ENCODE measurements around the gene DCAF6. TPM values are rescaled to one million over a fixed set of nuclear protein-coding genes. Genes with fewer than 3 reads are reported as not detected.

DCAF6 gene
- total RNA-seq, 2 donors from 2014 or later, result 47.2 to 76.7 TPM

DNA sequence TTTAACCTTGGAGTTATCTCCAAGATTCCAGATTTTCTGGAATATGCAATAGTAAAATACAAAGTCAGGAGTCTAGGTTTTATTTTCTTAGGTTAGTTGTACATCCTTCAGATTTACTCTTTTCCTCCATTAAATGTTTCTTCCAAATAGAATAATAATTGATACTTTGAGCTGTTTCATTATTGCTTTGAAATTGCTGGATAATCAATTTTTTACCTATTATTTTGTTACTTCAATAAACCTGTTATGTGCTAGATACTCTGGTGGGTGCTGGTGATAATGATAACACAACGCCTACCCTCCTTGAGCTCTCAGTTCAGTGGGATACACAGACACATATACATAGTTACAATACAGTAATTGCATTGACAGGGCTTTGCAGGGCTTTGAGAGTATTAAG lies 120.9 kb downstream of the DCAF6 start:
- no peaks in the 10 kb centered on the region for H3K27me3 ChIP-seq (replicated peaks; ENCODE audit: insufficient read depth)
- no peaks in the 10 kb centered on the region for H3K9me3 ChIP-seq
- peaks cover 3% of the 10 kb centered on the region for H3K36me3 ChIP-seq
- no peak for DNase-seq (ENCODE audit: low spot score)
- no peak for ATAC-seq (ENCODE audit: insufficient number of reproducible peaks, low FRiP score, low read depth)
- H3K4me1 ChIP-seq (ENCODE audit: control insufficient read depth in 1 of 2, low read depth in 2 of 2), result peaks cover 0 to 8% of the 10 kb centered on the region in 2 donors
- H3K27ac ChIP-seq, result no peak overlapping the region
- H3K4me3 ChIP-seq, result no peak overlapping the region
- TF ChIP-seq, protein P1, sequence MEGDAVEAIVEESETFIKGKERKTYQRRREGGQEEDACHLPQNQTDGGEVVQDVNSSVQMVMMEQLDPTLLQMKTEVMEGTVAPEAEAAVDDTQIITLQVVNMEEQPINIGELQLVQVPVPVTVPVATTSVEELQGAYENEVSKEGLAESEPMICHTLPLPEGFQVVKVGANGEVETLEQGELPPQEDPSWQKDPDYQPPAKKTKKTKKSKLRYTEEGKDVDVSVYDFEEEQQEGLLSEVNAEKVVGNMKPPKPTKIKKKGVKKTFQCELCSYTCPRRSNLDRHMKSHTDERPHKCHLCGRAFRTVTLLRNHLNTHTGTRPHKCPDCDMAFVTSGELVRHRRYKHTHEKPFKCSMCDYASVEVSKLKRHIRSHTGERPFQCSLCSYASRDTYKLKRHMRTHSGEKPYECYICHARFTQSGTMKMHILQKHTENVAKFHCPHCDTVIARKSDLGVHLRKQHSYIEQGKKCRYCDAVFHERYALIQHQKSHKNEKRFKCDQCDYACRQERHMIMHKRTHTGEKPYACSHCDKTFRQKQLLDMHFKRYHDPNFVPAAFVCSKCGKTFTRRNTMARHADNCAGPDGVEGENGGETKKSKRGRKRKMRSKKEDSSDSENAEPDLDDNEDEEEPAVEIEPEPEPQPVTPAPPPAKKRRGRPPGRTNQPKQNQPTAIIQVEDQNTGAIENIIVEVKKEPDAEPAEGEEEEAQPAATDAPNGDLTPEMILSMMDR (IDR thresholded peaks at IDR 0.05), result no peak

GRCh38 chr1:168057921-168058320 lies 121.4 kb downstream of the DCAF6 start:
- Histone ChIP-seq H3K4me3 (no peak overlapping the region), H3K27ac (no peak overlapping the region), H3K36me3 (peaks cover 3% of the 10 kb centered on the region), H3K4me1 (ENCODE audit: control insufficient read depth in 1 of 2, low read depth in 2 of 2) (peaks cover 0 to 8% of the 10 kb centered on the region in 2 donors), H3K27me3 (replicated peaks; ENCODE audit: insufficient read depth) (no peaks in the 10 kb centered on the region), H3K9me3 (no peaks in the 10 kb centered on the region)
- ATAC-seq (ENCODE audit: insufficient number of reproducible peaks, low FRiP score, low read depth) (no peak), DNase-seq (ENCODE audit: low spot score) (no peak)
- TF ChIP-seq, protein P1 (IDR thresholded peaks at IDR 0.05), result no peak

DNA sequence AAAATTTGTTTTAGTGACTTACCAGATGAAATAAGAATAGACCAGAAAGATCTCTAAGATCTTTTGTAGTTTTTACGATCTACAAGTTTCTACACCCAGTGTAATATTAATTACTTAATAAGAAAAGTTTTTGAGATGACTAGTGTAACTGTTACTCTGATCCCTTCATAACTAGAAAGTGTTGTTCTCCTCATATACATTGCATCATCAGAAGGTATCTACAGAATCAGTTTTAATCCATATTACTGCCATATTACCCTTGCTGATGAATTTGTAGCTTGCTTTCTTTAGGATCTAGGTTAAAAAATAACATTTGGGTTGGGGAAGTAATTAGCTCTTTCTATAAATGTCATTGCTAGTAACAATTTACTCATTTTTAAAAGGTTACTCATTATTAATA lies 127.7 kb downstream of the DCAF6 start:
- Histone ChIP-seq H3K36me3 (peaks cover 15% of the 10 kb centered on the region), H3K9me3 (no peaks in the 10 kb centered on the region), H3K27me3 (replicated peaks; ENCODE audit: insufficient read depth) (no peaks in the 10 kb centered on the region), H3K4me1 (ENCODE audit: control insufficient read depth in 1 of 2, low read depth in 2 of 2) (no peaks in the 10 kb centered on the region), H3K27ac (no peak overlapping the region), H3K4me3 (no peak overlapping the region)
- TF ChIP-seq, protein P1 (IDR thresholded peaks at IDR 0.05), result no peak
- DNase-seq (ENCODE audit: low spot score) (no peak), ATAC-seq (ENCODE audit: insufficient number of reproducible peaks, low FRiP score, low read depth) (no peak)

DNA sequence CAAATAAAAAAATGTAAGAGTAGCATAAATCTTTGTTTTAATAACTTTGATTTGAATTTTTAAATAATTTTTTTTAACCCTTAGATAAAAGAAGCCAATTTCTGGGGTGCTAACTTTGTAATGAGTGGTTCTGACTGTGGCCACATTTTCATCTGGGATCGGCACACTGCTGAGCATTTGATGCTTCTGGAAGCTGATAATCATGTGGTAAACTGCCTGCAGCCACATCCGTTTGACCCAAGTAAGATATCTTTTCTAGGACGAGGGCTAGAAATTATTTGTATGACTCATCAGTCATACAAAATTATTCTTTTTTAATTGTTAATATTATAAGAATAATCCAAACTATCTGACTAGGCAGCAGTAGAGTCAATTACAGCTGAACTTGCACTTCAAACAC lies 129.0 kb downstream of the DCAF6 start:
- no peak for ATAC-seq (ENCODE audit: insufficient number of reproducible peaks, low FRiP score, low read depth)
- Histone ChIP-seq H3K4me3 (no peak overlapping the region), H3K27ac (no peak overlapping the region), H3K4me1 (ENCODE audit: control insufficient read depth in 1 of 2, low read depth in 2 of 2) (no peaks in the 10 kb centered on the region), H3K27me3 (replicated peaks; ENCODE audit: insufficient read depth) (no peaks in the 10 kb centered on the region), H3K36me3 (peaks cover 22% of the 10 kb centered on the region), H3K9me3 (no peaks in the 10 kb centered on the region)
- TF ChIP-seq, protein P1 (IDR thresholded peaks at IDR 0.05), result no peak
- DNase-seq (ENCODE audit: low spot score), result no peak

DNA sequence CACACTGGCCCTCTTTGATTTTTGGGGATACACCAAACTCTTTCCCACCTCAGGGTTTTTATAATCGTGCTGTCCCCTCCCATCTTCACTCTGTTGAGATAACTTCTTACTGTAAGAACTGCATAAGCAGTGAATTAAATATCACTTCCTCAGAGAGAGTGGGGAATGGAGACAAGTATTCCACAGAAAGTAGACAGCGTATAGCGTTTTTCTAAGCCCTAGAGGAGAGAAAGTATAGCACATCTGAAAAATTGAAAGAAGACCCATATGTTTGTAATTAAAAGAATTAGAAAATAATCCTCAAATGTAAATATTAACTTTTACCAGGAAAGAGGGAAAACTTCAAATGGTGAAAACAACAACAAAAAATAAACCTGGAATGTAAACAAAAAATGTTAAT lies 132.9 kb downstream of the DCAF6 start:
- Histone ChIP-seq H3K27me3 (replicated peaks; ENCODE audit: insufficient read depth) (no peaks in the 10 kb centered on the region), H3K4me1 (ENCODE audit: control insufficient read depth in 1 of 2, low read depth in 2 of 2) (no peaks in the 10 kb centered on the region), H3K9me3 (no peaks in the 10 kb centered on the region), H3K4me3 (no peak overlapping the region), H3K36me3 (peaks cover 47% of the 10 kb centered on the region), H3K27ac (no peak overlapping the region)
- DNase-seq (ENCODE audit: low spot score) (no peak), ATAC-seq (ENCODE audit: insufficient number of reproducible peaks, low FRiP score, low read depth) (no peak)
- TF ChIP-seq, protein P1 (IDR thresholded peaks at IDR 0.05), result no peak

All from thoracic aorta (tissue), 2 donors.